ENCODE data around the gene CABLES2.

CABLES2 gene

GRCh38 chr20:62407221-62407992, at the start of gene CABLES2:
TSS of gene CABLES2 (minus strand) at chr20:62407285. CDS start at chr20:62407276, 9 bp downstream.
- FAIRE-seq = no peak

- FAIRE-seq = no peak
Measured at GRCh38 chr20:62455929-62456328, 48.8 kb upstream of the CABLES2 start.

- FAIRE-seq = no peak
Measured at GRCh38 chr20:62454904-62455636, 48.0 kb upstream of the CABLES2 start.

- FAIRE-seq = no peak
Measured at GRCh38 chr20:62453186-62453808, 46.2 kb upstream of the CABLES2 start.

- no peak for FAIRE-seq
Measured at GRCh38 chr20:62452475-62453095, 45.5 kb upstream of the CABLES2 start.

GRCh38 chr20:62451970-62452369, 44.9 kb upstream of the CABLES2 start:
- FAIRE-seq = no peak

- FAIRE-seq = no peak
Measured at GRCh38 chr20:62451156-62451767, 44.2 kb upstream of the CABLES2 start.

- no peak for FAIRE-seq
Measured at GRCh38 chr20:62449951-62450691, 43.0 kb upstream of the CABLES2 start.

- FAIRE-seq = no peak
Measured at GRCh38 chr20:62448788-62449187, 41.7 kb upstream of the CABLES2 start.

- FAIRE-seq = no peak
Measured at GRCh38 chr20:62448038-62448437, 41.0 kb upstream of the CABLES2 start.

- no peak for FAIRE-seq
Measured at GRCh38 chr20:62446888-62447869, 40.1 kb upstream of the CABLES2 start.

GRCh38 chr20:62446481-62446880, 39.4 kb upstream of the CABLES2 start:
- FAIRE-seq = no peak

GRCh38 chr20:62445553-62446340, 38.7 kb upstream of the CABLES2 start:
- no peak for FAIRE-seq

GRCh38 chr20:62444286-62444685, 37.2 kb upstream of the CABLES2 start:
- FAIRE-seq = no peak

GRCh38 chr20:62441987-62442539, 35.0 kb upstream of the CABLES2 start:
- no peak for FAIRE-seq

- no peak for FAIRE-seq
Measured at GRCh38 chr20:62439218-62439617, 32.1 kb upstream of the CABLES2 start.

GRCh38 chr20:62437927-62438326, 30.8 kb upstream of the CABLES2 start:
- no peak for FAIRE-seq

GRCh38 chr20:62437496-62437895, 30.4 kb upstream of the CABLES2 start:
- no peak for FAIRE-seq

- no peak for FAIRE-seq
Measured at GRCh38 chr20:62436692-62437091, 29.6 kb upstream of the CABLES2 start.
